Endothelial cell of umbilical vein (primary cell): ENCODE data around the gene SEMG2.

Experiments used
- CTCF ChIP-seq, 2 donors: IDR thresholded peaks; 1 replicate in 1 of 2; 2 replicates in 1 of 2; pipeline ENCODE4 v1.5.1; 2011; ENCODE audit warnings: low read length in 2 of 2, mild to moderate bottlenecking in 2 of 2, moderate library complexity in 2 of 2, control low read depth in 1 of 2, inconsistent platforms in 1 of 2, low read depth in 1 of 2; ENCODE audit not compliant: insufficient read depth in 1 of 2; ENCODE audit errors: extremely low read depth in 1 of 2
- EZH2 ChIP-seq: IDR thresholded peaks from 2 replicates; pipeline ENCODE4 v1.6.1; 2012; ENCODE audit warnings: borderline replicate concordance, low read depth, mild to moderate bottlenecking, moderate library complexity, low read length, inconsistent platforms; ENCODE audit not compliant: severe bottlenecking
- MYC ChIP-seq: IDR thresholded peaks from one replicate; pipeline ENCODE4 v1.6.1; 2011; ENCODE audit warnings: mild to moderate bottlenecking, low read depth, low read length
- POLR2A ChIP-seq: IDR thresholded peaks from 2 replicates; pipeline ENCODE4 v1.6.1; 2012; ENCODE audit warnings: low read depth, mild to moderate bottlenecking, control low read depth, low read length
- POLR2AphosphoS5 ChIP-seq: IDR thresholded peaks from 2 replicates; pipeline ENCODE4 v1.6.1; 2012; ENCODE audit warnings: low read depth, mild to moderate bottlenecking, control low read depth, low read length, moderate library complexity; ENCODE audit not compliant: insufficient read depth

GRCh38 chr20:45269056-45269455 lies 47.9 kb downstream of the SEMG2 start:
- TF ChIP-seq EZH2 = no peak
- TF ChIP-seq CTCF (IDR thresholded peaks at IDR 0.05; ENCODE audit: extremely low read depth in 1 of 2, insufficient read depth in 1 of 2, low read depth in 1 of 2, low read length in 2 of 2) = no peak
- no peak for TF ChIP-seq MYC
- no peak for TF ChIP-seq POLR2A
- TF ChIP-seq POLR2AphosphoS5 = no peak
